GM12874 (cell line): ENCODE measurements around the gene VAPA.

Source experiments
- CTCF ChIP-seq: IDR thresholded peaks from 2 replicates; pipeline ENCODE4 v1.5.1; 2011; ENCODE audit warnings: low read depth, mild to moderate bottlenecking, control low read depth, low read length, moderate library complexity; ENCODE audit not compliant: insufficient read depth

The VAPA gene

GRCh38 chr18:9870431-9871008, 43.3 kb upstream of the VAPA start:
- no peak for TF ChIP-seq CTCF

GRCh38 chr18:9871244-9871746, 42.5 kb upstream of the VAPA start:
- no peak for TF ChIP-seq CTCF

- TF ChIP-seq CTCF: no peak
Observed at GRCh38 chr18:9872823-9873222, 41.0 kb upstream of the VAPA start.

GRCh38 chr18:9874728-9875127, 39.1 kb upstream of the VAPA start:
- no peak for TF ChIP-seq CTCF

GRCh38 chr18:9876212-9876866, 37.5 kb upstream of the VAPA start:
- TF ChIP-seq CTCF: no peak

GRCh38 chr18:9876867-9877654, 36.8 kb upstream of the VAPA start:
- no peak for TF ChIP-seq CTCF

GRCh38 chr18:9877655-9878014, 36.2 kb upstream of the VAPA start:
- TF ChIP-seq CTCF: no peak
